CD14-positive monocyte (primary cell): ENCODE measurements around the gene MBD5. TPM values are rescaled to one million over a fixed set of nuclear protein-coding genes. Genes with fewer than 3 reads are reported as not detected.

Source experiments
- DNase-seq, 3 donors: peaks; one replicate each; pipeline ENCODE4 v3.0.0-alpha.2; 2011 to 2022
- H2AFZ ChIP-seq: 2 replicates; pipeline ENCODE4 v1.6.0; 2012; ENCODE audit warnings: mild to moderate bottlenecking, low read depth, low read length, inconsistent platforms; ENCODE audit not compliant: insufficient read depth, poor library complexity, severe bottlenecking
- H3K27ac ChIP-seq, 2 donors: 1 replicate in 1 of 2; 2 replicates in 1 of 2; pipeline ENCODE4 v1.5.1; 2012 to 2013; ENCODE audit warnings: low read length in 2 of 2, control low read depth in 1 of 2, inconsistent platforms in 1 of 2, low read depth in 1 of 2, mild to moderate bottlenecking in 1 of 2
- H3K27me3 ChIP-seq, 2 donors: one replicate each; pipeline versions ENCODE4 v1.6.0 to v1.6.1; 2011 to 2013; ENCODE audit warnings: low read length in 2 of 2; ENCODE audit not compliant: control insufficient read depth in 2 of 2, insufficient read depth in 2 of 2
- H3K36me3 ChIP-seq, 2 donors: replicated peaks in 1 of 2; 1 replicate in 1 of 2; 2 replicates in 1 of 2; pipeline versions ENCODE4 v1.5.1 to v1.6.1; 2012 to 2013; ENCODE audit warnings: low read length in 2 of 2, control low read depth in 1 of 2, inconsistent platforms in 1 of 2, mild to moderate bottlenecking in 1 of 2; ENCODE audit not compliant: insufficient read depth in 2 of 2, control insufficient read depth in 1 of 2
- H3K4me1 ChIP-seq, 2 donors: 1 replicate in 1 of 2; 2 replicates in 1 of 2; pipeline versions ENCODE4 v1.5.1 to v1.6.1; 2012 to 2013; ENCODE audit warnings: low read length in 2 of 2, control low read depth in 1 of 2, inconsistent platforms in 1 of 2, mild to moderate bottlenecking in 1 of 2, moderate library complexity in 1 of 2; ENCODE audit not compliant: insufficient read depth in 2 of 2, control insufficient read depth in 1 of 2
- H3K4me2 ChIP-seq: replicated peaks from 2 replicates; pipeline ENCODE3; 2012; ENCODE audit warnings: low read length, moderate library complexity, mild to moderate bottlenecking; ENCODE audit not compliant: poor library complexity, severe bottlenecking; ENCODE audit errors: extremely low read depth
- H3K4me3 ChIP-seq, 3 experiments: fragments of 200-600 bp in 1 of 3; sonication (generic) in 1 of 3; replicated peaks in 1 of 3; 1 replicate in 2 of 3; 2 replicates in 1 of 3; pipeline ENCODE4 v1.5.1; 2011 to 2013; ENCODE audit warnings: low read length in 3 of 3, mild to moderate bottlenecking in 3 of 3, control low read depth in 2 of 3, low read depth in 2 of 3, inconsistent platforms in 1 of 3, moderate library complexity in 1 of 3
- H3K79me2 ChIP-seq: 2 replicates; pipeline ENCODE4 v1.6.0; 2012; ENCODE audit warnings: mild to moderate bottlenecking, control low read depth, inconsistent platforms, low read length, moderate library complexity; ENCODE audit not compliant: insufficient read depth
- H3K9ac ChIP-seq: 2 replicates; pipeline ENCODE4 v1.6.0; 2017; ENCODE audit warnings: low read length, mild to moderate bottlenecking; ENCODE audit not compliant: insufficient read depth, poor library complexity, severe bottlenecking
- H3K9me3 ChIP-seq, 2 donors: replicated peaks in 1 of 2; 1 replicate in 1 of 2; 2 replicates in 1 of 2; pipeline versions ENCODE4 v1.5.1 to v1.6.1; 2012 to 2013; ENCODE audit warnings: low read length in 2 of 2, control low read depth in 1 of 2; ENCODE audit not compliant: control insufficient read depth in 1 of 2, insufficient read depth in 1 of 2
- H4K20me1 ChIP-seq: 2 replicates; pipeline ENCODE4 v1.6.0; 2012; ENCODE audit warnings: mild to moderate bottlenecking, low read length, control low read depth, moderate library complexity; ENCODE audit not compliant: insufficient read depth
- H3K27ac Mint-ChIP-seq, 7 donors: one replicate each; pipeline ENCODE4 v1.8.0; 2020; ENCODE audit warnings: mild to moderate bottlenecking in 7 of 7, mixed read lengths in 7 of 7, moderate library complexity in 6 of 7, inconsistent platforms in 2 of 7
- H3K27me3 Mint-ChIP-seq, 3 donors: one replicate each; pipeline ENCODE4 v1.8.0; 2021 to 2022; ENCODE audit warnings: low read depth in 3 of 3, mild to moderate bottlenecking in 3 of 3, mixed read lengths in 3 of 3, moderate library complexity in 3 of 3, inconsistent platforms in 1 of 3
- H3K36me3 Mint-ChIP-seq, 2 donors: one replicate each; pipeline ENCODE4 v1.8.0; 2020; ENCODE audit warnings: mixed read lengths in 2 of 2, inconsistent platforms in 1 of 2, mild to moderate bottlenecking in 1 of 2
- H3K4me1 Mint-ChIP-seq: one replicate; pipeline ENCODE4 v1.8.0; 2020; ENCODE audit warnings: mild to moderate bottlenecking, mixed read lengths
- H3K4me3 Mint-ChIP-seq, 2 donors: one replicate each; pipeline ENCODE4 v1.8.0; 2020; ENCODE audit warnings: mild to moderate bottlenecking in 2 of 2, mixed read lengths in 2 of 2, moderate library complexity in 1 of 2
- H3K9me3 Mint-ChIP-seq, 7 donors: one replicate each; pipeline ENCODE4 v1.8.0; 2020 to 2022; ENCODE audit warnings: mixed read lengths in 7 of 7, mild to moderate bottlenecking in 6 of 7, moderate library complexity in 6 of 7, inconsistent platforms in 2 of 7
- WGBS: methylation state at CpG from one replicate; pipeline ENCODE4 v1.1.5; 2013; ENCODE audit warnings: missing lambda C conversion rate; ENCODE audit not compliant: insufficient coverage; 5-methylcytosine and 5-hydroxymethylcytosine counted together
- intact Hi-C, 2 donors: fragments of 100-400 bp; cut with micrococcal nuclease; formaldehyde crosslinking; loops; one replicate each; pipeline versions ENCODE4 v1.15.0 to v1.15.1; 2023
- polyA plus RNA-seq, 3 donors: library from polyadenylated mRNA; depleted of rRNA in 1 of 3; unstranded in 2 of 3; stranded (reverse) in 1 of 3; fragments of 300-500 nt in 2 of 3; fragments of >200 nt in 1 of 3; fragmentation: Illumina TruSeq in 2 of 3; gene quantifications; 1 replicate in 2 of 3; 2 replicates in 1 of 3; pipeline ENCODE4 v1.2.3, GENCODE V29; 2012 to 2021
- TF ChIP-seq, protein P1 (sequence below): fragments of 200-600 bp; IDR thresholded peaks from one replicate; pipeline ENCODE4 v1.8.0; 2022; ENCODE audit warnings: antibody characterized with exemption, mild to moderate bottlenecking

Gene MBD5
- polyA plus RNA-seq, 3 donors: 2.3 to 5.7 (median 3.5) TPM

- Histone ChIP-seq H3K4me1 (no peaks in the 10 kb centered on the region), H3K9me3 (no peaks in the 10 kb centered on the region), H3K9ac (no peak overlapping the region), H2AFZ (no peak overlapping the region), H4K20me1 (no peaks in the 10 kb centered on the region), H3K36me3 (no peaks in the 10 kb centered on the region), H3K27ac (no peak overlapping the region), H3K4me3 (no peak overlapping the region), H3K27me3 (no peaks in the 10 kb centered on the region), H3K79me2 (no peaks in the 10 kb centered on the region), H3K4me2 (no peak overlapping the region)
- Mint-ChIP-seq H3K4me3 (no peak overlapping the region), H3K27ac (no peak overlapping the region), H3K36me3 (peaks cover 2 to 3% of the 10 kb centered on the region in 2 donors), H3K27me3 (no peaks in the 10 kb centered on the region), H3K4me1 (peaks cover 6% of the 10 kb centered on the region), H3K9me3 (peaks cover 0 to 1% (median 0%) of the 10 kb centered on the region in 7 donors)
- no CpG with 5 or more reads among the region's 1 CpG for WGBS
- TF ChIP-seq, protein P1, sequence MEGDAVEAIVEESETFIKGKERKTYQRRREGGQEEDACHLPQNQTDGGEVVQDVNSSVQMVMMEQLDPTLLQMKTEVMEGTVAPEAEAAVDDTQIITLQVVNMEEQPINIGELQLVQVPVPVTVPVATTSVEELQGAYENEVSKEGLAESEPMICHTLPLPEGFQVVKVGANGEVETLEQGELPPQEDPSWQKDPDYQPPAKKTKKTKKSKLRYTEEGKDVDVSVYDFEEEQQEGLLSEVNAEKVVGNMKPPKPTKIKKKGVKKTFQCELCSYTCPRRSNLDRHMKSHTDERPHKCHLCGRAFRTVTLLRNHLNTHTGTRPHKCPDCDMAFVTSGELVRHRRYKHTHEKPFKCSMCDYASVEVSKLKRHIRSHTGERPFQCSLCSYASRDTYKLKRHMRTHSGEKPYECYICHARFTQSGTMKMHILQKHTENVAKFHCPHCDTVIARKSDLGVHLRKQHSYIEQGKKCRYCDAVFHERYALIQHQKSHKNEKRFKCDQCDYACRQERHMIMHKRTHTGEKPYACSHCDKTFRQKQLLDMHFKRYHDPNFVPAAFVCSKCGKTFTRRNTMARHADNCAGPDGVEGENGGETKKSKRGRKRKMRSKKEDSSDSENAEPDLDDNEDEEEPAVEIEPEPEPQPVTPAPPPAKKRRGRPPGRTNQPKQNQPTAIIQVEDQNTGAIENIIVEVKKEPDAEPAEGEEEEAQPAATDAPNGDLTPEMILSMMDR: no peak
- DNase-seq: no peak
- intact Hi-C loops: loop anchor here in 1 of 2 donors (10.0 kb wide), 1 partner anchor 580 kb away; no protein-coding TSS in a partner anchor
Measured at GRCh38 chr2:148515120-148515519, 494.2 kb downstream of the MBD5 start.

DNA sequence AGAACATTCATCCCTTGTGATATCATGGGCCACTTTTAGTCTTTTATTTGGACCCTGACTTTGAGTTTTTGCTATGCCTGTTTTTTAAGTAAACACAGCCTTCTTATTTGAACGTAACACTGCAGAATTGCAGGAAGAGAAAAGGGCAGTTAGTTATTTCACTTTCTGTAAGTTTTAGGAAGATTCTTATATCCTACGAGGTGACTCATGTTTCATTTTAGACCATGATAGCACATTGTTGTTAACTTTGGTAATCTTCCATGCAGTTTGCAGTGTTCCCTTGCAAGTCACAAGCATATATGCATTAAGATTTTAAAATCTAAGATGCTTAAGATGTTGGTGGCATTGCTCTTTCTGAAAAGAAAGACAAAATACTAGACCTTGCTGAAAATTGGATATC, 495.1 kb downstream of the MBD5 start:
- no peaks in the 10 kb centered on the region for H4K20me1 ChIP-seq
- H3K27ac ChIP-seq: no peak overlapping the region
- no peak overlapping the region for H3K4me3 ChIP-seq
- no peak overlapping the region for H3K9ac ChIP-seq
- H3K36me3 ChIP-seq: no peaks in the 10 kb centered on the region
- Mint-ChIP-seq H3K27ac (no peak overlapping the region), H3K4me3 (no peak overlapping the region), H3K9me3 (peaks cover 0 to 1% (median 0%) of the 10 kb centered on the region in 7 donors), H3K4me1 (peaks cover 6% of the 10 kb centered on the region), H3K36me3 (peaks cover 2 to 3% of the 10 kb centered on the region in 2 donors), H3K27me3 (no peaks in the 10 kb centered on the region)
- H3K4me1 ChIP-seq: no peaks in the 10 kb centered on the region
- no peak overlapping the region for H3K4me2 ChIP-seq
- H3K27me3 ChIP-seq: no peaks in the 10 kb centered on the region
- no peak overlapping the region for H2AFZ ChIP-seq
- intact Hi-C loops: loop anchor here in 1 of 2 donors (10.0 kb wide), 1 partner anchor 581 kb away; no protein-coding TSS in a partner anchor
- no CpG with 5 or more reads among the region's 2 CpGs for WGBS
- DNase-seq: no peak
- H3K9me3 ChIP-seq: no peaks in the 10 kb centered on the region
- H3K79me2 ChIP-seq: no peaks in the 10 kb centered on the region
- TF ChIP-seq, protein P1: no peak
